Stimulated activated CD8-positive, alpha-beta memory T cell treated with anti-CD3 and anti-CD28 coated beads, Interleukin-4, amount 100 ng/mL, for 24 hours (primary cell): ENCODE measurements around the gene NCAM2.

Experiments
- DNase-seq: peaks from one replicate; pipeline ENCODE4 v3.0.0-alpha.2; 2020; ENCODE audit warnings: low read depth

Gene NCAM2

DNA sequence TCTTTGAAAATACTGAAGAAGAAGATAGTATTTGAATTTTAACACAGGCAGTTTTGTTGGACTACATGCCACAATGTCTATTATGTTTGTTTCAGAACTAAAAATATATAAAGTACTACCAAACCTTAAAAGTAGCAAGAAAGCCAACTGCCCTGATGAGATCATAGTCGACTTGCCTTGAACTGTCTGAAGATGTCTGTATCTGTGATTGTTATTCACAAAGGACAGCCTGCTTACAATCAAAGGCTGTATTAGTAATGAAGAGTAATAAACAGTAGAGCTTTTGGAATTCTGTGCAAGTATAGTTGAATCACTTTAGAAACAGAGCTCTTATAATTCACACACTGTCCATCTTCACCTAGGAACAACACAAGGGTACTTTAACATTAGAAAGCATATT lies 228.3 kb downstream of the NCAM2 start:
- no peak for DNase-seq

DNA sequence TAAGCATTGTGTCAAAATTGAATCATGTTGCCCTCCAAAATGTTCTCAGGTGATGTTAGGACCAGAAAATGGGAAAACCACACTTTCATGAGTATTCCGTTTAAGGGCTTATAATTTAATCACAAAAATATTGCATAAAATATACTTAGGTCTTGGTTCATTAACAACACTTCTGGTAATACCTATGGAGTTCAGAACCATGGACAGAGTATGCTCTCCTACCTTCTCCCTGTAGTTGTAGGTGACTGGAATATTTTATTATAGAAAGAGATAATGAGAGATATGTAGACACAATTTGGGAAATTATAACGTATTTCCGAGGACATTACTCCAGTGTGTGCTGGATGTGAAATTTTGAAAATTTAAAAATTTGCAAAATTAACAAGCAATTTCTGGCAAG lies 232.5 kb downstream of the NCAM2 start:
- no peak for DNase-seq

DNA sequence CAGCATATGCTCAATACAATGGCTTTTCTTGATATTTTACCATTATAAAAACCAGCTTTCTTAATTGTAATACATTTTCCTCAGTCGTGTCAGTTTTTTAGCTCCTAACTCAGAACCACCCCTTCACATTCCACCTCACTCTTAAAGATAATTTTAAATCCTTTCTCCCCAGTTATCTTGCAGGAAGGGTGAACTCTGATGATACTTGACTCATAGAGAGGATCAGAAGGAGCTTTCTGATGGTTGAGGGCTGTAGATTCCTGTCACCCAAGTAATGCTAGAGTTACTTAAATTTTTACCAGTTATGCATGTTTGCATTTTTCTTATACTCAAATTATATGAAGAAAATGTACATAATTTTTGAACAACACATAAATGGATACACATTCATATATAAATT lies 233.7 kb downstream of the NCAM2 start:
- DNase-seq: no peak

DNA sequence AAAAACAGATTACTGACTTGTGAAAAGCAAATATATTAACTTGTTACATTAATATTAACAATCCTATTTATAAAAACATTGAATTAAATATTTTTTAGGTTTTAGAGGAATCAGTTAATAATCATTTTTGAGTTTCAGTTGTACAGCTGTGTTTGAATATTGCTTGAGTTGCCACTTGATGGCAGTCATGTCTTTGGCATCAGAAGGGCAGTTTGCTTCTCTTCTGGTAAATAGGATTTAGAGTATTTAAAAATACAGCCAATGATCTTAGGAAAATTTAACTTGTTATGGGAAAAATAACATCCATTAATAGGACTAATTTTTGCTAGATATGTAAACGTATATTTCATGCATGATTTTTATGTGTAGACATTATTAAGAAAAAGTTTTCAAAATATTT lies 234.1 kb downstream of the NCAM2 start:
- DNase-seq: no peak

GRCh38 chr21:21233051-21233450 lies 234.8 kb downstream of the NCAM2 start:
- no peak for DNase-seq

DNA sequence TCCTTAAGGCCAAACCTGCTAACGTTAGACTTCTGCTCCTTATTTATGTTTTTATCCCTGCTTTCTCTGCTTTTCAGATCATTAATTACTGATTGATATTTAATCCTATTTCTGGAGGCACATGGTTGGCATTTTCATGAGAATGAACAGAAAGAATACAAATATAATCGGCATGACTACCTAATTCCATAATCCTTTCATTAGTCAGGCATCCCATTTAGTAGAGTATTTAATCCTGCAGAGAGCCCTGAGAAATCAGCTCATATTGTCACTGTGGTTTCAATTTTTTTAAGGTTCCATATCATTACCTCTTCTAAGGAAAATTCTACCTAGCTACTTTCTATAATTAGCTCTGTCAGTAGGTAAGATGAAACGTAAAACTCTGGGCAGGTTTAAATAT lies 238.8 kb downstream of the NCAM2 start:
- DNase-seq: no peak

DNA sequence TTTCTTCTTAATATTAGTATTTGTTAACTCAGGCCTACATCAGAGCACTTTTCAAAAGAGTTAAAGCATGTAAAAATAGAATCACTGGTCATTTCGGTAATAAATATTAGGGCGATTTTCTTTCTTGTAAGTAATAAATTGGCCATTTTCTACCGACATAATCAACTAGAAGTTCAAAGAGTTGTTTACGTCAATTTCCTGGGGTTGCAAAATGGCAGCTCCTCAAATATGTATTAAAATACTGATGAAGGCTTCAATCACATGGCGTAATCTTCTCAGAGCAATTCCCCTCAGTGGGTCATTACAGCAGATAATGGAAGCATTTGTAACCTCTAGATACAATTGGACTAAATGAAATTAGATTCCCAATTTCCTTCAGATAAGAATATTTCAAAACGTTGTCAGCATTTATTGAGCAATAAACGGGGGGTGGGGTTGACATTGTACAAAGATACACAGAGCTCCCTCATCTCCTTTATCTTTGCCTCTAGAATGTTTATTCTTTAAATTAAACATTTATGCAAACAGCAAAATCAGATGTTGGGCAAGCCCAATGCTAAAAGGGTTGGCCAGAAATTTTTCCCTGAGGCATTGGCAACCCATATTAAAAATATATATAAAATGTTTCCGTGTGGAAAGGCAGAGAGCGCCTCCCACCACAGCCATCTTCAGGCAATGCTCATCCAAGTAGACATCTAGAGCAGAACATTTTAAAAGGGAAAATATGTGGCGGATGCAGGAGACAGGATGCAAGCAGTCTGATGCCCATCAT lies 240.6 kb downstream of the NCAM2 start:
- no peak for DNase-seq

DNA sequence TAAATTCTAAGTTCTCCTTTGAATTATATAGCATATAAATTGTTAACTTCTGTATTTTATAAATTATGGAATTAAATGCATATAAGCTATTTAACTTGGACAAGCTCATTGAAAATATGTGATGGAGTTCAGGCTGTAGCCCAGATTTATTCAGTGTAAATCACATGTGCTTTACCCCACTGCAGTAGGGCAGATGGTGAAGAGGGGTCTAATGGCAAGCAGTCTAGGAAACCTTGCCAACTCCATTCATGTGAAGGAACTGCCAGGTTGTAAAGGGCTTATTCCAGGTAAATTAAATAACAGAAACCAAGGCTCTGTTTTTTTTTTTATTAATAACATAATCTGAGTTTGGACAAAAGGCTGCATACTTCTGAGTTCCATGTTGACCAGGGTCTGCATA lies 243.2 kb downstream of the NCAM2 start:
- no peak for DNase-seq

DNA sequence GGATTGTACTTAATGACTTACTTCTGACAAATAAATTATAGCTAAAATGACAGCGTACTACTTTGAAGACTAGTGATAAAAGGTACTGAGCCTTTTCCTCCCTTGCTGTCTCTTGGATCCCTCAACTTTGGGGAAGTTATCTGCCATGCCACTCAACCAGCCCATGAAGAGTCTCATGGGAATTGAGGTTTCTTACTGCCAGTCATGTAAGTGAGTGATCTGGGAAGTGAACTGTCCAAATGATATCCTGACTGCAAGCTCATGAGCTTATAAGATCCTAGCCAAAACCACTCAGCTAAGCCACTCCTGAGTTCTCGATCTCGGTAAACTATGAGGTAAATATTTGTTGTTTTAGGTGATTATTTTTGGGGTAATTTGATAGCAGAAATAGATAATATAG lies 247.8 kb downstream of the NCAM2 start:
- DNase-seq: no peak

- no peak for DNase-seq
Observed at GRCh38 chr21:21247424-21247823, 249.2 kb downstream of the NCAM2 start.

GRCh38 chr21:21262048-21262447 lies 263.8 kb downstream of the NCAM2 start:
- DNase-seq: no peak

GRCh38 chr21:21268061-21268471 lies 269.9 kb downstream of the NCAM2 start:
- no peak for DNase-seq

DNA sequence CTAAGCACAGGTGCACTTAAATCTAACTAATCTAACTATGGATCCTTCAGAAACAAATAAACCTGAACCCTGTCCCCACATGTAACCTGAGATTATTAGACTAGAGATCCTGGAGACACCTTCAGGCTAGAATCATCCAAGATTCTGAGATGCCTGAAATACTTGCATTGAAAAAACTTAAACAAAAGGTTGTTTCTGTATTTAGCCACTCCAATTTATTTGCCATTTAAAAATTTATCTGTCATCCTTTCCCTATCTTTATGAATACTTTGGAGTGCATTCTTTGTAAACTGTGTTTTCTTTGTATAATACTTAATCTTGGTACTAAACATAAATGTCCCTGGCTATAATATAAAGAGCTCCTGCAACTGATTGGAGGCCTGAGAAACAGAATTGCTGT lies 270.7 kb downstream of the NCAM2 start:
- DNase-seq: no peak

DNA sequence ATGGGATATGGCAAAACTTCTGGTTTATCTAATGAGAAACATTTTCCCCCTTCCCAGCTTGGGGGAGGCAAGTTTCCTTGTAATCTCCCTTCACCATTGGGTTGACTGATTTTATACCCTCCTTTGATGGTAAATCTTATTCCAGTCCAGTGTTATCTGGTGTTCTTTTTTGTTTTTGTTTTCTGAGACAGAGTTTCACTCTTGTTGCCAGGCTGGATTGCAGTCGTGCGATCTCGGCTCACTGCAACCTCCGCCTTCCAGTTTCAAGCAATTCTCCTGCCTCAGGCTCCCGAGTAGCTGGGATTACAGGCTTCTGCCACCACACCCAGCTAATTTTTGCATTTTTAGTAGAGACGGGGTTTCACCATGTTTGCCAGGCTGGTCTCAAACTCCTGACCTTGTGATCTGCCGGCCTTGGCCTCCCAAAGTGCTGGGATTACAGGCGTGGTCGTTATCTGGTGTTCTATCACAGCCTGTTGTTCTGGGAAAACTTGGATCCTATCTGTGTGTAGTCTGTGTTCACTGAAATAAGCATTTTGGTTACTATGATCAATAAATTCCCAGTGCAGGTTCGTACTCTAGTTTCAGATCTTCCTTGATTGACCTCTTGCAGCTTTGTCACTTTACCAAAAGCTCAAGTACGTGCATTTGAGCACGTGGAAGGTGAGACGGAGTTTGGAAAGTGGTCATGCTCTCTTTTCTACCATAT lies 281.1 kb downstream of the NCAM2 start:
- no peak for DNase-seq

GRCh38 chr21:21283810-21284209 lies 285.6 kb downstream of the NCAM2 start:
- no peak for DNase-seq

GRCh38 chr21:21286170-21286798 lies 288.1 kb downstream of the NCAM2 start:
- DNase-seq: no peak

DNA sequence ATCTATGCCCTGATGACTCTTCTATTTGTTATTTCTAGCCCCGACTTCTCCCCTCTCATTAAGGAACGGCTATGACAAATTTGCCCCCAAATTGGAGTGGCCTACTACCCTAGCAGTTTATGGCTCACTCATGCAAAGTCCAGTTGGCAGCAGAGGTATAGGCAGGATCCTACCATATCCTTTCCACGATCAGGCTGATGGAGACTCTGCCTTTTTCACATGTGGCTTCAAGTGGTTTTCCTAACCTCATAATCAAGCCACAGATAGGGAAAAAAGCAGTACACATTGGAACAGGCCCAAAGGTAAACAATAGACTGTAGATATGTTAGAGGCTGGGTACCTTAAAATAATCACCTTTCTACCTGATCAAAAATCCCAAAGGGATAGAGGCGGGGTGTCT lies 292.5 kb downstream of the NCAM2 start:
- DNase-seq: no peak

- no peak for DNase-seq
Observed at GRCh38 chr21:21291883-21292569, 293.8 kb downstream of the NCAM2 start.

DNA sequence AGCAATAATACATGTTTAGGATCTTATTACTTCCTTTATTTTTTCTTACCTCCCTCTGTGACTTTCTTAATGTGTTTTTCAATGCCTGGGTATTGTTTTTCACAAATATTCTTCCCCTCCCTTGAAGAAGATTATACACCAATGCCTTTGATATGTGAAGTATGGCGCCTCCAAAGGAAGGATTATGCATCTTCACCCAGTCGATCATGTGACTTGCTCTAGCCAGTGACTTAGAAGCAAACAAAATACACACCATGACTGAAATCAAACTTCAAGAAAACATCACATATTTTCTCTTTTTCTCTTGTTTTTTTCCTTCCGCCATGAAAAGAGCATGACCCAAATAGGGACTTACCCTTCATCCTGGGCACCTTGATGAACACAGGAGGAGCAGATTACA lies 297.1 kb downstream of the NCAM2 start:
- DNase-seq: no peak

GRCh38 chr21:21297211-21297610 lies 299.0 kb downstream of the NCAM2 start:
- DNase-seq: no peak

DNA sequence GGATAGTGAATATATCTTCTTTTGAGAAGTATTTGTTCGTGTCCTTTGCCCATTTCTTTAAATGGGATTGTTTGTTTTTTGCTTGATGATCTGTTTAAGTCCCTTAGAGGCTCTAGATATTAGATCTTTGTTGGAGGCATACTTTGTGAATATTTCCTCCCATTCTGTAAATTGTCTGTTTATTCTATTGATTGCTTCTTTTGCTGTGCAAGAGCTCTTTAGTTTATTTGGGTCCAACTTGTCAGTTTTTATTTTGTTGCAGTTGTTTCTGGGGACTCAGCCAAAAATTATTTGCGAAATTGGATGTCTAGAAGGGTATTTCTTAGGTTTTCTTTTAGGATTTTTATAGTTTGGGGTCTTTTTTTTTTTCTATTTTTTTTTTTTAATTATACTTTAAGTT lies 302.8 kb downstream of the NCAM2 start:
- no peak for DNase-seq

- DNase-seq: no peak
Observed at GRCh38 chr21:21309510-21309909, 311.3 kb downstream of the NCAM2 start.

DNA sequence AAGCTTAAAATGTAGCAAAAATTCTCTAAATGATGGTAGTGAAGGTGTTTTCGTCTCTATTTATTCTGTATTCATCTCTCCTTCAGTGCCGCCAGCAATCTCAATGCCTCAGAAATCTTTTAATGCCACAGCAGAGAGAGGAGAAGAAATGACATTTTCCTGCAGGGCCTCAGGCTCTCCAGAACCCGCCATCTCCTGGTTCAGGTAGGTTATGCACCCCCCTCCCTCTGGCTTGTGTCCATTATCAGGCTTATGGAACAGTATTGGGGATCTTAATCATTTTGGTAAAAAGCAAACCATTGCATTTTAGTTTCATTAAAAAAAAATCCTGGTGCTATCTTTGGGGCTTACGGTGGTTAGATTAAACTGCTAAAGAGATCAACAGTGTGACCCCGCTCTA lies 326.1 kb downstream of the NCAM2 start:
- no peak for DNase-seq
